Measurements from ENCODE around the gene SEPHS2. TPM values are rescaled to one million over a fixed set of nuclear protein-coding genes. Genes with fewer than 3 reads are reported as not detected.

The SEPHS2 gene
- total and polyA plus RNA-seq, 12 donors, result 10.7 to 60.5 (median 45.3) TPM

- 9 to 29% (median 14%) methylated on average over 5 to 19 of the region's 19 CpGs for WGBS, 4 donors
- Histone ChIP-seq H3K9me3 (replicated peaks in 1 of 3) (no peaks in the 10 kb centered on the region), H3K4me1 (replicated peaks in 1 of 2) (peaks cover 20 to 36% of the 10 kb centered on the region in 2 donors), H3K27me3 (no peaks in the 10 kb centered on the region), H3K4me3 (peak overlapping the region; percentile 22 to 60 (median 54)), H3K36me3 (replicated peaks in 1 of 2) (no peaks in the 10 kb centered on the region), H3K27ac (peak overlapping the region; percentile 60 to 92 (median 84))
- TF ChIP-seq CTCF (IDR thresholded peaks at IDR 0.05), result no peak
- intact Hi-C loops (cut with DNase I), result loop anchor here in 1 of 2 donors (10.0 kb wide), 2 partner anchors 57 to 303 kb away; no protein-coding TSS in a partner anchor
- DNase-seq, result no peak
Measured at GRCh38 chr16:30407804-30408534, 37.7 kb downstream of the SEPHS2 start.

GRCh38 chr16:30407102-30407803 lies 38.4 kb downstream of the SEPHS2 start, which contains the start of gene ZNF771:
ZNF771 (plus strand) TSS chr16:30407606; CDS start chr16:30408054, 448 bp downstream.
- peak within 1 kb of the TSS; percentile 22 to 60 (median 54) for H3K4me3 ChIP-seq
- WGBS, 4 donors, result 0 to 1% (median 1%) methylated on average over 7 to 65 of the region's 65 CpGs
- H3K4me1 ChIP-seq (replicated peaks in 1 of 2), result peaks cover 18 to 32% of the 10 kb centered on the region in 2 donors
- H3K27ac ChIP-seq, result peak within 1 kb of the TSS; percentile 60 to 92 (median 84)
- peak; percentile 93 to 97 (median 96) for DNase-seq
- no peaks in the 10 kb centered on the region for H3K27me3 ChIP-seq
- no peaks in the 10 kb centered on the region for H3K36me3 ChIP-seq (replicated peaks in 1 of 2)
- H3K9me3 ChIP-seq (replicated peaks in 1 of 3), result no peaks in the 10 kb centered on the region
- TF ChIP-seq POLR2A (IDR thresholded peaks at IDR 0.05) (peak; percentile 48 to 72), CTCF (IDR thresholded peaks at IDR 0.05) (peak in 1 of 6 experiments; percentile 2)
- intact Hi-C loops (cut with DNase I), result loop anchor here in 1 of 2 donors (10.0 kb wide), 2 partner anchors 58 to 302 kb away; no protein-coding TSS in a partner anchor

- DNase-seq, result no peak
- TF ChIP-seq POLR2A (IDR thresholded peaks at IDR 0.05) (no peak), CTCF (IDR thresholded peaks at IDR 0.05) (no peak)
- Histone ChIP-seq H3K4me3 (peak overlapping the region in 3 of 4 donors; percentile 28 to 60 (median 53)), H3K9me3 (replicated peaks in 1 of 3) (no peaks in the 10 kb centered on the region), H3K4me1 (replicated peaks in 1 of 2) (peaks cover 18 to 29% of the 10 kb centered on the region in 2 donors), H3K27ac (peak overlapping the region; percentile 60 to 92 (median 84)), H3K27me3 (no peaks in the 10 kb centered on the region), H3K36me3 (replicated peaks in 1 of 2) (no peaks in the 10 kb centered on the region)
- WGBS, 4 donors, result 11 to 18% (median 14%) methylated on average over 14 of the region's 14 CpGs
- intact Hi-C loops (cut with DNase I), result loop anchor here in 1 of 2 donors (10.0 kb wide), 2 partner anchors 58 to 302 kb away; no protein-coding TSS in a partner anchor
Measured at GRCh38 chr16:30406795-30407101, 38.9 kb downstream of the SEPHS2 start.

- intact Hi-C loops (cut with DNase I), result loop anchor here in 1 of 2 donors (10.0 kb wide), 2 partner anchors 63 to 297 kb away; no protein-coding TSS in a partner anchor
- 66 to 71% (median 69%) methylated on average over 8 of the region's 8 CpGs for whole genome bisulfite sequencing, 4 donors
- Histone ChIP-seq H3K27ac (no peak overlapping the region), H3K27me3 (no peaks in the 10 kb centered on the region), H3K4me1 (replicated peaks in 1 of 2) (peaks cover 3 to 21% of the 10 kb centered on the region in 2 donors), H3K4me3 (no peak overlapping the region), H3K9me3 (replicated peaks in 1 of 3) (no peaks in the 10 kb centered on the region), H3K36me3 (replicated peaks in 1 of 2) (peaks cover 0 to 17% of the 10 kb centered on the region in 2 donors)
- no peak for DNase-seq
- no peak for TF ChIP-seq POLR2A (IDR thresholded peaks at IDR 0.05)
- TF ChIP-seq CTCF (IDR thresholded peaks at IDR 0.05), result no peak
Measured at GRCh38 chr16:30401768-30402425, 43.8 kb downstream of the SEPHS2 start.
